K562 (cell line): ENCODE data around the gene RPL22. TPM values are rescaled to one million over a fixed set of nuclear protein-coding genes. Genes with fewer than 3 reads are reported as not detected.
A peak's percentile ranks its signal among the peaks of the same experiment; 100 is the strongest.

Experiments used
- FOXP1 ChIP-seq: sonication (generic); formaldehyde crosslinking; IDR thresholded peaks from 2 replicates; pipeline ENCODE4 v1.8.0; 2022; ENCODE audit warnings: mild to moderate bottlenecking, missing genetic modification reagents
- MAFF ChIP-seq: IDR thresholded peaks from 2 replicates; pipeline ENCODE4 v1.6.1; 2012; ENCODE audit warnings: low read length, improper control_type of control experiment
- TOE1 ChIP-seq, 2 experiments: fragments of 450-650 bp in 1 of 2; sonication (generic) in 1 of 2; formaldehyde crosslinking in 1 of 2; IDR thresholded peaks; 2 replicates each; pipeline versions ENCODE4 v1.7.1 to v1.8.0; 2016 to 2022; ENCODE audit warnings: borderline replicate concordance in 2 of 2, mild to moderate bottlenecking in 2 of 2, antibody characterized with exemption in 1 of 2, inconsistent platforms in 1 of 2, low read depth in 1 of 2, missing genetic modification reagents in 1 of 2, moderate library complexity in 1 of 2
- ZNF121 ChIP-seq: sonication (generic); formaldehyde crosslinking; conservative IDR thresholded peaks from 2 replicates; pipeline ENCODE4 v1.8.0; 2022; ENCODE audit warnings: missing genetic modification reagents
- ZNF354B ChIP-seq: fragments of 250-450 bp; sonication (Bioruptor Pico); IDR thresholded peaks from 2 replicates; pipeline ENCODE4 v1.4.0; 2020
- ZNF408 ChIP-seq: fragments of 250-450 bp; sonication (Bioruptor Pico); IDR thresholded peaks from 2 replicates; pipeline ENCODE4 v1.4.0; 2020; ENCODE audit warnings: low read depth, mild to moderate bottlenecking, moderate library complexity
- ZNF57 ChIP-seq: fragments of 450-650 bp; formaldehyde crosslinking; IDR thresholded peaks from 2 replicates; pipeline ENCODE4 v1.4.0; 2020; ENCODE audit warnings: mild to moderate bottlenecking, moderate library complexity
- polyA plus RNA-seq, 8 experiments: library from polyadenylated mRNA; depleted of rRNA in 4 of 8; stranded (reverse) in 5 of 8; unstranded in 3 of 8; fragments of >200 nt; fragmentation: Nextera tagmentation in 2 of 8; fragmentation: Illumina TruSeq in 1 of 8; extraction: Ambion mirVana in 2 of 8; extraction: Trizol in 1 of 8; gene quantifications; 2 replicates each; pipeline versions ENCODE4 v1.2.1 to v1.2.3, GENCODE V29; 2011 to 2014; ENCODE audit warnings: inconsistent platforms in 1 of 8, missing spikeins in 1 of 8
- total RNA-seq, 7 experiments: library from RNA; depleted of rRNA in 6 of 7; stranded (reverse); fragments of >200 nt in 6 of 7; fragmentation: Illumina TruSeq in 2 of 7; extraction: Trizol in 2 of 7; gene quantifications; 2 replicates each; pipeline versions ENCODE4 v1.2.1 to v1.2.3, GENCODE V29; 2011 to 2021; ENCODE audit warnings: low replicate concordance in 1 of 7
- TF ChIP-seq, protein P1 (sequence below): fragments of 200-600 bp; sonication (generic); IDR thresholded peaks from one replicate; pipeline ENCODE4 v1.6.1; 2012; ENCODE audit warnings: mild to moderate bottlenecking, low read depth, low read length, inconsistent platforms
- TF ChIP-seq, protein P2 (sequence below): sonication (generic); formaldehyde crosslinking; IDR thresholded peaks from 2 replicates; pipeline ENCODE4 v1.8.1; 2023; ENCODE audit warnings: mild to moderate bottlenecking, missing genetic modification reagents, moderate library complexity
- TF ChIP-seq, protein P3 (sequence below): fragments of 450-650 bp; IDR thresholded peaks from 2 replicates; pipeline ENCODE4 v1.6.1; 2016; ENCODE audit warnings: antibody characterized with exemption
- TF ChIP-seq, protein P4 (sequence below): fragments of 250-450 bp; sonication (Bioruptor Pico); IDR thresholded peaks from 2 replicates; pipeline ENCODE4 v1.8.0; 2021; ENCODE audit warnings: moderate library complexity, mild to moderate bottlenecking, inconsistent platforms

Gene RPL22
- total and polyA plus RNA-seq, 9 of the 15 experiments (the other 6 are each of a cell fraction or from before 2014, with no cell fraction given), result 467 to 1,165 (median 607) TPM

DNA sequence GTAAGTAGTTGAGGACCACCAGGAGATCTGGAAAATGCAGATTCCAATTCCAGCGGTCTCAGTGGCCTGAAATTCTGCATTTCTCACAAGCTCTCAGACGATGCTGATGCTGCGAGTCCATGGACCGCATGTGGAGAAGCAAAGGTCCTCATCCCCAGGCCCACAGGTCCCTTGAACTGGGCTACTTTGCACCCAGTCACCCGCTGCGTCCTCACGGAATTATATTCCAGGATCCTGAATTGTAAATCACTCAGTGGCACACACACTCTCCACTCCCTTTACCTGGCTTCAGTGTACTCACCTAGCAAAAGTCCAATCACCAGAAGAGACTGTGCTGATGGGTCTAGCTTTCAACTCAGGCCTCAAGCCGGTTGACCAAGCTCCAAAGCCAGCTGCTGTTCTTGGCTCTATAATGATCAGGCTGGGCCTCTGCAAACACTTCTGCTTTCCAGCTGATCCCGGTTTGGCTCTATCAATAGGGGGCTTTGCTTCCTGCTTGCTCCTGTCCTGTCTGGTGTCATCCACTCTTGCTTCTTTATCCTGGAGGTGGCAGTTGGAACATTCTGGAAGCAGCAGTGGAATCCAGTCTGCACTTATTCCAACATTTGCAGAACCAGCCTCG is 904 bp upstream of the RPL22 start (continued):
- TF ChIP-seq, protein P1, sequence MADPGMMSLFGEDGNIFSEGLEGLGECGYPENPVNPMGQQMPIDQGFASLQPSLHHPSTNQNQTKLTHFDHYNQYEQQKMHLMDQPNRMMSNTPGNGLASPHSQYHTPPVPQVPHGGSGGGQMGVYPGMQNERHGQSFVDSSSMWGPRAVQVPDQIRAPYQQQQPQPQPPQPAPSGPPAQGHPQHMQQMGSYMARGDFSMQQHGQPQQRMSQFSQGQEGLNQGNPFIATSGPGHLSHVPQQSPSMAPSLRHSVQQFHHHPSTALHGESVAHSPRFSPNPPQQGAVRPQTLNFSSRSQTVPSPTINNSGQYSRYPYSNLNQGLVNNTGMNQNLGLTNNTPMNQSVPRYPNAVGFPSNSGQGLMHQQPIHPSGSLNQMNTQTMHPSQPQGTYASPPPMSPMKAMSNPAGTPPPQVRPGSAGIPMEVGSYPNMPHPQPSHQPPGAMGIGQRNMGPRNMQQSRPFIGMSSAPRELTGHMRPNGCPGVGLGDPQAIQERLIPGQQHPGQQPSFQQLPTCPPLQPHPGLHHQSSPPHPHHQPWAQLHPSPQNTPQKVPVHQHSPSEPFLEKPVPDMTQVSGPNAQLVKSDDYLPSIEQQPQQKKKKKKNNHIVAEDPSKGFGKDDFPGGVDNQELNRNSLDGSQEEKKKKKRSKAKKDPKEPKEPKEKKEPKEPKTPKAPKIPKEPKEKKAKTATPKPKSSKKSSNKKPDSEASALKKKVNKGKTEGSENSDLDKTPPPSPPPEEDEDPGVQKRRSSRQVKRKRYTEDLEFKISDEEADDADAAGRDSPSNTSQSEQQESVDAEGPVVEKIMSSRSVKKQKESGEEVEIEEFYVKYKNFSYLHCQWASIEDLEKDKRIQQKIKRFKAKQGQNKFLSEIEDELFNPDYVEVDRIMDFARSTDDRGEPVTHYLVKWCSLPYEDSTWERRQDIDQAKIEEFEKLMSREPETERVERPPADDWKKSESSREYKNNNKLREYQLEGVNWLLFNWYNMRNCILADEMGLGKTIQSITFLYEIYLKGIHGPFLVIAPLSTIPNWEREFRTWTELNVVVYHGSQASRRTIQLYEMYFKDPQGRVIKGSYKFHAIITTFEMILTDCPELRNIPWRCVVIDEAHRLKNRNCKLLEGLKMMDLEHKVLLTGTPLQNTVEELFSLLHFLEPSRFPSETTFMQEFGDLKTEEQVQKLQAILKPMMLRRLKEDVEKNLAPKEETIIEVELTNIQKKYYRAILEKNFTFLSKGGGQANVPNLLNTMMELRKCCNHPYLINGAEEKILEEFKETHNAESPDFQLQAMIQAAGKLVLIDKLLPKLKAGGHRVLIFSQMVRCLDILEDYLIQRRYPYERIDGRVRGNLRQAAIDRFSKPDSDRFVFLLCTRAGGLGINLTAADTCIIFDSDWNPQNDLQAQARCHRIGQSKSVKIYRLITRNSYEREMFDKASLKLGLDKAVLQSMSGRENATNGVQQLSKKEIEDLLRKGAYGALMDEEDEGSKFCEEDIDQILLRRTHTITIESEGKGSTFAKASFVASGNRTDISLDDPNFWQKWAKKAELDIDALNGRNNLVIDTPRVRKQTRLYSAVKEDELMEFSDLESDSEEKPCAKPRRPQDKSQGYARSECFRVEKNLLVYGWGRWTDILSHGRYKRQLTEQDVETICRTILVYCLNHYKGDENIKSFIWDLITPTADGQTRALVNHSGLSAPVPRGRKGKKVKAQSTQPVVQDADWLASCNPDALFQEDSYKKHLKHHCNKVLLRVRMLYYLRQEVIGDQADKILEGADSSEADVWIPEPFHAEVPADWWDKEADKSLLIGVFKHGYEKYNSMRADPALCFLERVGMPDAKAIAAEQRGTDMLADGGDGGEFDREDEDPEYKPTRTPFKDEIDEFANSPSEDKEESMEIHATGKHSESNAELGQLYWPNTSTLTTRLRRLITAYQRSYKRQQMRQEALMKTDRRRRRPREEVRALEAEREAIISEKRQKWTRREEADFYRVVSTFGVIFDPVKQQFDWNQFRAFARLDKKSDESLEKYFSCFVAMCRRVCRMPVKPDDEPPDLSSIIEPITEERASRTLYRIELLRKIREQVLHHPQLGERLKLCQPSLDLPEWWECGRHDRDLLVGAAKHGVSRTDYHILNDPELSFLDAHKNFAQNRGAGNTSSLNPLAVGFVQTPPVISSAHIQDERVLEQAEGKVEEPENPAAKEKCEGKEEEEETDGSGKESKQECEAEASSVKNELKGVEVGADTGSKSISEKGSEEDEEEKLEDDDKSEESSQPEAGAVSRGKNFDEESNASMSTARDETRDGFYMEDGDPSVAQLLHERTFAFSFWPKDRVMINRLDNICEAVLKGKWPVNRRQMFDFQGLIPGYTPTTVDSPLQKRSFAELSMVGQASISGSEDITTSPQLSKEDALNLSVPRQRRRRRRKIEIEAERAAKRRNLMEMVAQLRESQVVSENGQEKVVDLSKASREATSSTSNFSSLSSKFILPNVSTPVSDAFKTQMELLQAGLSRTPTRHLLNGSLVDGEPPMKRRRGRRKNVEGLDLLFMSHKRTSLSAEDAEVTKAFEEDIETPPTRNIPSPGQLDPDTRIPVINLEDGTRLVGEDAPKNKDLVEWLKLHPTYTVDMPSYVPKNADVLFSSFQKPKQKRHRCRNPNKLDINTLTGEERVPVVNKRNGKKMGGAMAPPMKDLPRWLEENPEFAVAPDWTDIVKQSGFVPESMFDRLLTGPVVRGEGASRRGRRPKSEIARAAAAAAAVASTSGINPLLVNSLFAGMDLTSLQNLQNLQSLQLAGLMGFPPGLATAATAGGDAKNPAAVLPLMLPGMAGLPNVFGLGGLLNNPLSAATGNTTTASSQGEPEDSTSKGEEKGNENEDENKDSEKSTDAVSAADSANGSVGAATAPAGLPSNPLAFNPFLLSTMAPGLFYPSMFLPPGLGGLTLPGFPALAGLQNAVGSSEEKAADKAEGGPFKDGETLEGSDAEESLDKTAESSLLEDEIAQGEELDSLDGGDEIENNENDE, result no peak
- TF ChIP-seq ZNF408 (CRISPR knock-in tag) (no peak), TOE1 (IDR thresholded peaks at IDR 0.05; ENCODE audit: borderline replicate concordance) (no peak), TOE1 (CRISPR knock-in tag; IDR thresholded peaks at IDR 0.05; ENCODE audit: borderline replicate concordance, low read depth) (no peak), ZNF121 (CRISPR knock-in tag) (no peak), FOXP1 (CRISPR knock-in tag) (no peak), MAFF (no peak), ZNF57 (CRISPR knock-in tag) (0 out of 2 replicates have a peak, but pooled peaks have one; percentile 16), ZNF354B (CRISPR knock-in tag) (no peak)
- TF ChIP-seq, protein P2, sequence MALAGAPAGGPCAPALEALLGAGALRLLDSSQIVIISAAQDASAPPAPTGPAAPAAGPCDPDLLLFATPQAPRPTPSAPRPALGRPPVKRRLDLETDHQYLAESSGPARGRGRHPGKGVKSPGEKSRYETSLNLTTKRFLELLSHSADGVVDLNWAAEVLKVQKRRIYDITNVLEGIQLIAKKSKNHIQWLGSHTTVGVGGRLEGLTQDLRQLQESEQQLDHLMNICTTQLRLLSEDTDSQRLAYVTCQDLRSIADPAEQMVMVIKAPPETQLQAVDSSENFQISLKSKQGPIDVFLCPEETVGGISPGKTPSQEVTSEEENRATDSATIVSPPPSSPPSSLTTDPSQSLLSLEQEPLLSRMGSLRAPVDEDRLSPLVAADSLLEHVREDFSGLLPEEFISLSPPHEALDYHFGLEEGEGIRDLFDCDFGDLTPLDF (CRISPR knock-in tag), result no peak
- TF ChIP-seq, protein P3, sequence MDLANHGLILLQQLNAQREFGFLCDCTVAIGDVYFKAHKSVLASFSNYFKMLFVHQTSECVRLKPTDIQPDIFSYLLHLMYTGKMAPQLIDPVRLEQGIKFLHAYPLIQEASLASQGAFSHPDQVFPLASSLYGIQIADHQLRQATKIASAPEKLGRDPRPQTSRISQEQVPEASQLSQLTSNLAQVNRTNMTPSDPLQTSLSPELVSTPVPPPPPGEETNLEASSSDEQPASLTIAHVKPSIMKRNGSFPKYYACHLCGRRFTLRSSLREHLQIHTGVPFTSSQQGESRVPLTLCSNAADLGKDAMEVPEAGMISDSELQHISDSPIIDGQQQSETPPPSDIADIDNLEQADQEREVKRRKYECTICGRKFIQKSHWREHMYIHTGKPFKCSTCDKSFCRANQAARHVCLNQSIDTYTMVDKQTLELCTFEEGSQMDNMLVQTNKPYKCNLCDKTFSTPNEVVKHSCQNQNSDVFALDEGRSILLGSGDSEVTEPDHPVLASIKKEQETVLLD, result no peak
- TF ChIP-seq, protein P4, sequence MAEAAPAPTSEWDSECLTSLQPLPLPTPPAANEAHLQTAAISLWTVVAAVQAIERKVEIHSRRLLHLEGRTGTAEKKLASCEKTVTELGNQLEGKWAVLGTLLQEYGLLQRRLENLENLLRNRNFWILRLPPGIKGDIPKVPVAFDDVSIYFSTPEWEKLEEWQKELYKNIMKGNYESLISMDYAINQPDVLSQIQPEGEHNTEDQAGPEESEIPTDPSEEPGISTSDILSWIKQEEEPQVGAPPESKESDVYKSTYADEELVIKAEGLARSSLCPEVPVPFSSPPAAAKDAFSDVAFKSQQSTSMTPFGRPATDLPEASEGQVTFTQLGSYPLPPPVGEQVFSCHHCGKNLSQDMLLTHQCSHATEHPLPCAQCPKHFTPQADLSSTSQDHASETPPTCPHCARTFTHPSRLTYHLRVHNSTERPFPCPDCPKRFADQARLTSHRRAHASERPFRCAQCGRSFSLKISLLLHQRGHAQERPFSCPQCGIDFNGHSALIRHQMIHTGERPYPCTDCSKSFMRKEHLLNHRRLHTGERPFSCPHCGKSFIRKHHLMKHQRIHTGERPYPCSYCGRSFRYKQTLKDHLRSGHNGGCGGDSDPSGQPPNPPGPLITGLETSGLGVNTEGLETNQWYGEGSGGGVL, result no peak
